ENCODE measurements around the gene APBB1. TPM values are rescaled to one million over a fixed set of nuclear protein-coding genes. Genes with fewer than 3 reads are reported as not detected.

The APBB1 gene
- total and polyA plus RNA-seq, 9 of the 15 experiments (the other 6 are each of a cell fraction or from before 2014, with no cell fraction given), result 0.04 to 0.73 (median 0.40) TPM

- no peak for TF ChIP-seq ZNF717 (CRISPR knock-in tag; IDR thresholded peaks at IDR 0.05)
- no peak for TF ChIP-seq ARID4B (CRISPR knock-in tag; IDR thresholded peaks at IDR 0.05)
- no peak for TF ChIP-seq ETV1 (tag; conservative IDR thresholded peaks at IDR 0.05; ENCODE audit: low read depth)
- TF ChIP-seq ARID1B (IDR thresholded peaks at IDR 0.05), result no peak
- TF ChIP-seq CC2D1A (IDR thresholded peaks at IDR 0.05), result no peak
- no peak for TF ChIP-seq GTF2F1 (IDR thresholded peaks at IDR 0.05; ENCODE audit: low read depth, low read length)
- no peak; the same call in 1 of the 2 replicates for TF ChIP-seq ZBTB7A (IDR thresholded peaks at IDR 0.05; ENCODE audit: borderline replicate concordance, control insufficient read depth, low read depth, low read length)
- peak; percentile 81 for TF ChIP-seq SMAD4 (CRISPR knock-in tag; conservative IDR thresholded peaks at IDR 0.05)
- no peak for TF ChIP-seq CBX1 (IDR thresholded peaks at IDR 0.05; ENCODE audit: low read depth)
- no peak for TF ChIP-seq SMARCA5 (IDR thresholded peaks at IDR 0.05)
- TF ChIP-seq MAZ (CRISPR knock-in tag; conservative IDR thresholded peaks at IDR 0.05 in 1 of 2, IDR thresholded peaks at IDR 0.05 in 1 of 2), result peak; percentile 54 to 85
- TF ChIP-seq MXD1 (CRISPR knock-in tag; IDR thresholded peaks at IDR 0.05; ENCODE audit: borderline replicate concordance, poor library complexity, severe bottlenecking), result no peak
- TF ChIP-seq ZNF609 (CRISPR knock-in tag; IDR thresholded peaks at IDR 0.05; ENCODE audit: borderline replicate concordance), result no peak
- no peak for TF ChIP-seq ZNF263 (CRISPR knock-in tag; IDR thresholded peaks at IDR 0.05; ENCODE audit: borderline replicate concordance)
- no peak for TF ChIP-seq ZNF75A (CRISPR knock-in tag; IDR thresholded peaks at IDR 0.05)
- TF ChIP-seq ATF4 (CRISPR knock-in tag; IDR thresholded peaks at IDR 0.05), result no peak
- no peak for TF ChIP-seq ESRRB (CRISPR knock-in tag; IDR thresholded peaks at IDR 0.05; ENCODE audit: borderline replicate concordance)
Observed at GRCh38 chr11:6419009-6419631, at the start of gene APBB1 (continued).

All from K562 (cell line).